ENCODE measurements around the gene LPO.

Gene LPO
- total RNA-seq: 0 to 0.04 reads per million in 2 donors

GRCh38 chr17:58238147-58238634 lies at the start of gene LPO:
LPO (plus strand) TSS chr17:58238584; CDS start chr17:58242980, 4,396 bp downstream.
- no peak for DNase-seq

GRCh38 chr17:58189436-58190146 lies 48.8 kb upstream of the LPO start:
- DNase-seq: no peak

GRCh38 chr17:58191241-58191896 lies 47.0 kb upstream of the LPO start:
- no peak for DNase-seq

- DNase-seq: no peak
Measured at GRCh38 chr17:58192612-58193011, 45.8 kb upstream of the LPO start, which contains the start of gene EPX. EPX (plus strand) TSS chr17:58192726; CDS start chr17:58192847, 121 bp downstream.

- DNase-seq: no peak
Measured at GRCh38 chr17:58193641-58194255, 44.6 kb upstream of the LPO start.

GRCh38 chr17:58195518-58196123 lies 42.8 kb upstream of the LPO start:
- no peak for DNase-seq

- DNase-seq: no peak
Measured at GRCh38 chr17:58196610-58197009, 41.8 kb upstream of the LPO start.

- no peak for DNase-seq
Measured at GRCh38 chr17:58200024-58200633, 38.3 kb upstream of the LPO start.

- no peak for DNase-seq
Measured at GRCh38 chr17:58202859-58203258, 35.5 kb upstream of the LPO start.

GRCh38 chr17:58204796-58205195 lies 33.6 kb upstream of the LPO start:
- DNase-seq: no peak

GRCh38 chr17:58205936-58206335 lies 32.4 kb upstream of the LPO start:
- no peak for DNase-seq

GRCh38 chr17:58207451-58207850 lies 30.9 kb upstream of the LPO start:
- DNase-seq: no peak

GRCh38 chr17:58208344-58208743 lies 30.0 kb upstream of the LPO start:
- no peak for DNase-seq

GRCh38 chr17:58210922-58211321 lies 27.5 kb upstream of the LPO start:
- DNase-seq: no peak

GRCh38 chr17:58215685-58216084 lies 22.7 kb upstream of the LPO start:
- DNase-seq: no peak

- no peak for DNase-seq
Measured at GRCh38 chr17:58217766-58218165, 20.6 kb upstream of the LPO start.

GRCh38 chr17:58219007-58219788 lies 19.2 kb upstream of the LPO start, which contains the start of gene MKS1:
MKS1 (minus strand) TSS chr17:58219255; CDS start chr17:58219230, 25 bp downstream.
- peak; percentile 94 for DNase-seq

- DNase-seq: no peak
Measured at GRCh38 chr17:58219789-58220183, 18.6 kb upstream of the LPO start.

- DNase-seq: no peak
Measured at GRCh38 chr17:58224315-58224714, 14.1 kb upstream of the LPO start.

- DNase-seq: no peak
Measured at GRCh38 chr17:58227733-58228132, 10.7 kb upstream of the LPO start.

- no peak for DNase-seq
Measured at GRCh38 chr17:58228679-58229078, 9.7 kb upstream of the LPO start.

- DNase-seq: no peak
Measured at GRCh38 chr17:58229384-58229783, 9.0 kb upstream of the LPO start.
